HAP-1 (cell line): ENCODE data around the gene DDX47.
"Not testable (repeated sequence)": the region's sequence is repeated elsewhere in the genome, so short reads cannot be mapped to it uniquely, and the experiment has no call there.

Source experiments
- DNase-seq, 2 experiments: peaks; one replicate each; pipeline ENCODE4 v3.0.0-alpha.2; 2016 to 2020; ENCODE audit warnings: low spot score in 2 of 2
- H3K27me3 ChIP-seq: fragments of 250-450 bp; sonication (Bioruptor Pico); 2 replicates; pipeline ENCODE4 v1.5.1; 2020; ENCODE audit warnings: low read depth, mild to moderate bottlenecking, moderate library complexity
- H3K36me3 ChIP-seq: fragments of 250-450 bp; sonication (Bioruptor Pico); replicated peaks from 2 replicates; pipeline ENCODE4 v1.5.1; 2020; ENCODE audit warnings: mild to moderate bottlenecking
- H3K4me1 ChIP-seq: fragments of 250-450 bp; sonication (Bioruptor Pico); 2 replicates; pipeline ENCODE4 v1.5.1; 2020; ENCODE audit warnings: mild to moderate bottlenecking
- H3K4me3 ChIP-seq: fragments of 250-450 bp; sonication (Bioruptor Pico); 2 replicates; pipeline ENCODE4 v1.5.1; 2020; ENCODE audit warnings: mild to moderate bottlenecking, moderate library complexity
- H3K9me3 ChIP-seq: fragments of 250-450 bp; sonication (Bioruptor Pico); 2 replicates; pipeline ENCODE4 v1.5.1; 2020; ENCODE audit warnings: mild to moderate bottlenecking, moderate library complexity
- in situ Hi-C: fragments of 300-500 bp; cut with MboI; formaldehyde crosslinking; loops from 3 replicates; pipeline ENCODE4 v1.14.3; 2020; ENCODE audit warnings: low sequenced_read_pairs, inconsistent platforms, mixed read lengths

The DDX47 gene

DNA sequence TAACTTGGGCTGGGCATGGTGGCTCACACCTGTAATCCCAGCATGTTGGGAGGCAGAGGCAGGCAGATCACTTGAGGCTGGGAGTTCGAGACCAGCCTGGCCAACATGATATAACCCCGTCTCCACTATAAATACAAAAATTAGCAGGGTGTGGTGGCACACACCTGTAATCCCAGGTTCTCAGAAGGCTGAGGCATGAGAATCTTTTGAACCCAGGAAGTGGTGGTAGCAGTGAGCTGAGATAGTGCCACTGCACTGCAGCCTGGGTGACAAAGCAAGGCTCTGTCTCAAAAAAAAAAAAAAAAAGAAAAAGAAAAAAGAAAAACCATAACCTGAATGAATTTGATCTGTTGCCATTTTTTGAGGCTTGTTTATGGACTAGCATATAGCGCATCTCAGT is 33.6 kb downstream of the DDX47 start:
- H3K36me3 ChIP-seq, H3K27me3 ChIP-seq, H3K9me3 ChIP-seq, H3K4me1 ChIP-seq, H3K4me3 ChIP-seq, in situ Hi-C loops, DNase-seq: not testable (repeated sequence)

GRCh38 chr12:12853435-12853834 is 40.3 kb downstream of the DDX47 start:
- in situ Hi-C loops, result no loop called here
- Histone ChIP-seq H3K9me3 (no peaks in the 10 kb centered on the region), H3K27me3 (no peaks in the 10 kb centered on the region), H3K36me3 (no peaks in the 10 kb centered on the region), H3K4me1 (no peaks in the 10 kb centered on the region), H3K4me3 (no peak overlapping the region)
- DNase-seq, result no peak

DNA sequence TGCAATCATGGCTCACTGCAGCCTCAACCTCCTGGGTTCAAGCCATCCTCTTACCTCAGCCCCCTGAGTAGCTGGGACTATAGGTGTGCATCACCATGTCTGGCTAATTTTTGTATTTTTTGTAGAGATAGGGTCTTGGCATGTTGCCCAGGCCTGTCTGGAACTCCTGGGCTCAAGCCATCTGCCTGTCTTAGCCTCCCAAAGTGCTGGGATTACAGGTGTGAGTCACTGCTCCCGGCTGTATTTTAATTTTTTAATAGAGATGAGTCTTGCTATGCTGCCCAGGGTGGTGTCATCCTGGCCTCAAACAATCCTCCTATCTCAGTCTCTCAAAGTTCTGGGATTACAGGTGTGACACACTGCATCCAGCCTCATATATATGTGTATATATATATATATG is 46.5 kb downstream of the DDX47 start:
- Histone ChIP-seq H3K9me3 (no peaks in the 10 kb centered on the region), H3K27me3 (no peaks in the 10 kb centered on the region), H3K36me3 (no peaks in the 10 kb centered on the region), H3K4me3 (no peak overlapping the region), H3K4me1 (no peaks in the 10 kb centered on the region)
- DNase-seq, result no peak
- in situ Hi-C loops, result no loop called here

- Histone ChIP-seq H3K27me3 (no peaks in the 10 kb centered on the region), H3K36me3 (0 out of 2 replicates have a peak, but pooled peaks cover 4% of the 10 kb centered on the region), H3K4me1 (no peaks in the 10 kb centered on the region), H3K4me3 (no peak overlapping the region), H3K9me3 (no peaks in the 10 kb centered on the region)
- in situ Hi-C loops, result no loop called here
- no peak for DNase-seq
Measured at GRCh38 chr12:12864243-12864642, 51.1 kb downstream of the DDX47 start.

GRCh38 chr12:12868477-12869235 is 55.5 kb downstream of the DDX47 start:
- no peak for DNase-seq
- Histone ChIP-seq H3K36me3 (0 out of 2 replicates have a peak, but pooled peaks cover 4% of the 10 kb centered on the region), H3K9me3 (no peaks in the 10 kb centered on the region), H3K27me3 (no peaks in the 10 kb centered on the region), H3K4me1 (no peaks in the 10 kb centered on the region), H3K4me3 (no peak overlapping the region)
- in situ Hi-C loops, result no loop called here

- Histone ChIP-seq H3K27me3 (no peaks in the 10 kb centered on the region), H3K4me3 (no peak overlapping the region), H3K36me3 (0 out of 2 replicates have a peak, but pooled peaks cover 4% of the 10 kb centered on the region), H3K9me3 (no peaks in the 10 kb centered on the region), H3K4me1 (no peaks in the 10 kb centered on the region)
- DNase-seq, result no peak
- in situ Hi-C loops, result no loop called here
Measured at GRCh38 chr12:12870465-12870864, 57.3 kb downstream of the DDX47 start.

DNA sequence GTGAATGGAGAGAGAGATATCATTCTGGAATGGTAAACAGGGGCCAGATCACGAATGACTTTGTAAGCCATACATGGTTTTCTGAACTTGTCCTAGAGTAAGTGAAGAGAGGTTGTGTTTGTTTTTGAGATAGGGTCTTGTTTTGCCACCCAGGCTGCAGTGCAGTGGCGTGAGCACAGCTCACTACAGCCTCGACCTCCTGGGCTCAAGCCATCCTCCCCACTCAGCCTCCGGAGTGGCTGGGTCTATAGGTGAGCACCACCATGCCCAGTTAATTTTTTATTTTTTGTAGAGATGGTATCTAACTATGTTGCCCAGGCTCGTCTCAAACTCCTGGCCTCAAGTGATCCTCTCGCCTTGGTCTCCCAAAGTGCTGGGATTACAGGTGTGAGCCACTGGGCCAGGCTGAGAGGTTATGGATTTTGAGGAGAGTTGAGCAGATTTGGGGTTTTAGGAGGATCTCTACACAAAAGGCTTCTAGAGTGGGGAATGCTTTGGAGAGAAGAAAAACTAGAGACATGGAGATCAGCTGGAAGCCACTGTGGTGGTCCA is 58.5 kb downstream of the DDX47 start:
- no peaks in the 10 kb centered on the region for H3K27me3 ChIP-seq
- no peaks in the 10 kb centered on the region for H3K4me1 ChIP-seq
- no peak overlapping the region for H3K4me3 ChIP-seq
- in situ Hi-C loops, result no loop called here
- 0 out of 2 replicates have a peak, but pooled peaks cover under 1% of the 10 kb centered on the region for H3K36me3 ChIP-seq
- no peak for DNase-seq
- H3K9me3 ChIP-seq, result no peaks in the 10 kb centered on the region

DNA sequence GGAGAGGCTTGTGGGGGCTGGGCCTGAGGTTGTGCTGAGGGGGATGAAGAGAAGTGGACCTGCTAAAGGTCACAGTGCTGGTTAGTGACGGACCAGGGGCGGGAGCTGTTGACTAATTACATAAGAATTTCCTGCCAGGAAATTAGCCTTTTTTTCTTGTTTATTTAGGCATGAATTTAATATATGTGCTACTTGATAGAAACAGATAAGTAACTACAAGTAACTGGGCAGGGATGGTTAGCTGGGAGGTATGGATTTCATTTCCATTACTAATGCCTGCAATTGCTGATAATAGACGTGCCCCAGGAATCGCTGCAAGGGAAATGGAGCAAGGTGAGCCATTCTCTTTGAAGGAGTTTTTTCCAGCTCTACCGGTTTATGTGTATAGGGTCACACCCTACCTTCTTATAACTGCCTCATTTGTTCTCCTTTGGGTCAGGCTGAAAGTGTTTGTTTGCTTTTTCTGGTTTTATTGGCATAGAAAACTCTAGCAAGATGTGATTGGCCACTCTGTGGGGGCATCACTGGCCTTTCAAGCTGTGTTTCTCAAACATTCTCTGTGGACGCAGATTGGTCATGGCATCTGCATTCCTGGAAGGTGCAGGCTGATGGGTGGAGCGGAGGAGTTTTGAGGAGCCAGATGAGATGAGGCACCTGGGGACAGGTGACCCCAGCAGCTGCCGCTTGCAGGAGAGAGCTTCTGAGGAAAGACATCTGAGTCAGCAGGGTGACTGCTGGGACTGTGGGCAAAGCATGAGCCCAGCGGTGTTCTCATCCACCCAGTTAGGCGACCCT is 59.2 kb downstream of the DDX47 start:
- H3K36me3 ChIP-seq, result no peaks in the 10 kb centered on the region
- in situ Hi-C loops, result no loop called here
- DNase-seq, result no peak
- no peak overlapping the region for H3K4me3 ChIP-seq
- H3K27me3 ChIP-seq, result no peaks in the 10 kb centered on the region
- no peaks in the 10 kb centered on the region for H3K9me3 ChIP-seq
- no peaks in the 10 kb centered on the region for H3K4me1 ChIP-seq

DNA sequence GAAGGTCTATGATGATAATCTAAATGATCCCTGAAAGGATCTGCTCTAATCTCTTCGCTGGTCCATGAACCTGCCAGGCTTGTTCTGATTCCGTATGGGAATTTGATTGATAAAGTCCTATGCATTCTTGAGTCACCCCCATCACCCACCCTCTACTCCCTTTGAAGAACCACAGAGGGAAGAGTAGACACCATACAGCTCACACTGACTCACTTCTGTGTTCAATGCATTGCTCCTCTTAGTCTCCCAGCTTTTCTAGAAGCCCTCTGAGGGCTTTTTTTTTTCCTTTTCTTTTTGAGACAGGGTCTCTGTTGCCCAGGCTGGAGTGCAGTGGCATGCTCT is 59.8 kb downstream of the DDX47 start:
- no peak for DNase-seq

DNA sequence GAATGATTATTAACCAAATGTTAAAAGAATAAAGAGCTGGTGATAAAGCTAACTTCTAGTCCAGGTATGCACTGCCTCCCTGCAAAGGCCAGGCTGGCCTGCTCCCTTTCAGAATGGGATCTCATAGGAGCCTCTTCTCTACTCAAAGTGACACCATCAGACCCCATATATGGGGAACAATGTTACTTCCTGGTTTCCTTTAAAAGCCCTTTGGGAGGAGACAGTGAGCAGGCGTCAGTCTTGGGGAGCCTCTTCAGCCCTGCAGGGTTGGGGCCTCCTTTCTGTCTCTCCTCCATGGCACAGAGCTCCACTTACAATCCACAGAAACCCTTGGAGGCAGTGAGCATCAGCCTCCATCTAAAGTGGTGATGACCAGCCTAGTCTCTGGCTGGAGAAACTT is 60.9 kb downstream of the DDX47 start:
- no peak for DNase-seq
- Histone ChIP-seq H3K9me3 (no peaks in the 10 kb centered on the region), H3K36me3 (no peaks in the 10 kb centered on the region), H3K27me3 (no peaks in the 10 kb centered on the region), H3K4me1 (peaks cover 8% of the 10 kb centered on the region; the same call in 1 of the 2 replicates), H3K4me3 (no peak overlapping the region)
- in situ Hi-C loops, result no loop called here

More for the DNA sequence above, 59.8 kb downstream of the DDX47 start:
- in situ Hi-C loops, result no loop called here
- peaks cover 4% of the 10 kb centered on the region; the same call in 1 of the 2 replicates for H3K4me1 ChIP-seq
- H3K36me3 ChIP-seq, result no peaks in the 10 kb centered on the region
- no peaks in the 10 kb centered on the region for H3K27me3 ChIP-seq
- no peaks in the 10 kb centered on the region for H3K9me3 ChIP-seq
- H3K4me3 ChIP-seq, result no peak overlapping the region

GRCh38 chr12:12875301-12875700 is 62.2 kb downstream of the DDX47 start:
- H3K4me3 ChIP-seq, in situ Hi-C loops, H3K36me3 ChIP-seq, H3K9me3 ChIP-seq, DNase-seq, H3K4me1 ChIP-seq, H3K27me3 ChIP-seq: not testable (repeated sequence)

DNA sequence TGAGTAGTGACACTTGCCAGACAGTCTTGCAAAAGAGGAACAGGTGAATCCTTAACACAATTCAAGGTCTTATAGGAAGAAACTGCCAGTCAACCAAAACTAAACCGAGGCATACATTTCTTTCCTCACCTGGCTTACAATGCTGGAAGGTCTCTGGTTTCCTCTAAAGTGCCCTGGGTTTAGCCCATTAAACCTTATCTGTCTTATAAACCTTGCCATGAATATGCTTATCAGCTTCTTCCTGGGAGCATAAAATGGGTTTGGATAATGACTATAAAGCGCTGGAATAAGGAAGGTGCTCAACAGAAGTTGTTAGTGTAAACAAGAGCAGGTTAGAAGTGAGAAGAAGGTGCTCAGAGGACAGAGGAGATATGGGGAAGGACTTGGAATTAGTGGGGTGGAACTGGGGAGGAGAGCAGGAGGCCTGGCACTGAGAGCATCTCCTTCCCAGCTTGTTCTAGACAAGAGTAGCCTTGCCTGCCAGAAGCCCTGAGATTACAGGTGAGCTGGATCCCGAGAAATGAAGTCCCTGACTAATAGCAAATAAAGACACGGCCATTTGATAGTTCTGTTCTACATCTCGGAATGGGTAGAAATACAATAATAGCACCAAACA is 64.1 kb downstream of the DDX47 start:
- no peaks in the 10 kb centered on the region for H3K9me3 ChIP-seq
- DNase-seq, result no peak
- H3K27me3 ChIP-seq, result no peaks in the 10 kb centered on the region
- in situ Hi-C loops, result no loop called here
- H3K4me1 ChIP-seq, result peaks cover 8% of the 10 kb centered on the region; the same call in 1 of the 2 replicates
- no peaks in the 10 kb centered on the region for H3K36me3 ChIP-seq
- no peak overlapping the region for H3K4me3 ChIP-seq

DNA sequence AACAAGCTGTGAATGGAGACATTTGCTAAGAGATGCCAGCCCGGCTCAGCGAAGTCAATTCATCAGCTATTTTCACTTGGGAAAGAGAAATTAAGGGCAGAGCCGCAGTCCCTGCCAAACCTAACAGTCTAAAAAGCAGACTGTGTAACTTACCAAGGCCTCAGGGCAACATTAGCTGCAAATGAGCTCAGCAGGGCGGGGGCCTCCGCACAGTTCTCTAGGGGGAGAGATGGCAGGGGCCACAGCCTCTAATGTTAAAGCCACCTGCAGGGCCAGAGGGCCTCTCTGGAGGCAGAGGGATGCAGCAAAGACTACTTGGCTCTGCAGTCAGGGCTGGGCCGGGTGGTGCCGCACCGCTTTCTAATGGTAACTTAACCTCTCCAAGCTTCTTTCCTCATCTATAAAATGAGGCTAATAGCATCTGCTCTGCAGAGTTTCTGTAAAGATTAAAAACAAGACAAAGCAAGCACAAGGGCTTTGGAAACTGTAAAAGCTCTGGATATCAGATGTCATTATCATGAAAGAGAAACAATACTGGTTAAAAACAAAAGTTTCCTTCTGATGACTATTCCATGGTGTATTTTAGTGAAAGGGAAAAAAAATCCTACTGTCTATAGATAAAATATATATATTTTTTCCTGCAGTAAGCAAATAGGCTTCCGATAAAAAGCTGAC is 64.8 kb downstream of the DDX47 start:
- no peaks in the 10 kb centered on the region for H3K9me3 ChIP-seq
- H3K36me3 ChIP-seq, result no peaks in the 10 kb centered on the region
- DNase-seq, result peak; percentile 18 to 40
- peaks cover 8% of the 10 kb centered on the region; the same call in 1 of the 2 replicates for H3K4me1 ChIP-seq
- H3K4me3 ChIP-seq, result no peak overlapping the region
- no peaks in the 10 kb centered on the region for H3K27me3 ChIP-seq
- in situ Hi-C loops, result no loop called here
